ENCODE measurements around the gene ZNF771. TPM values are rescaled to one million over a fixed set of nuclear protein-coding genes. Genes with fewer than 3 reads are reported as not detected.

The ZNF771 gene
- polyA plus RNA-seq, 2 of the 4 experiments (the other 2 are of a cell fraction), result 5.7 to 7.2 TPM

DNA sequence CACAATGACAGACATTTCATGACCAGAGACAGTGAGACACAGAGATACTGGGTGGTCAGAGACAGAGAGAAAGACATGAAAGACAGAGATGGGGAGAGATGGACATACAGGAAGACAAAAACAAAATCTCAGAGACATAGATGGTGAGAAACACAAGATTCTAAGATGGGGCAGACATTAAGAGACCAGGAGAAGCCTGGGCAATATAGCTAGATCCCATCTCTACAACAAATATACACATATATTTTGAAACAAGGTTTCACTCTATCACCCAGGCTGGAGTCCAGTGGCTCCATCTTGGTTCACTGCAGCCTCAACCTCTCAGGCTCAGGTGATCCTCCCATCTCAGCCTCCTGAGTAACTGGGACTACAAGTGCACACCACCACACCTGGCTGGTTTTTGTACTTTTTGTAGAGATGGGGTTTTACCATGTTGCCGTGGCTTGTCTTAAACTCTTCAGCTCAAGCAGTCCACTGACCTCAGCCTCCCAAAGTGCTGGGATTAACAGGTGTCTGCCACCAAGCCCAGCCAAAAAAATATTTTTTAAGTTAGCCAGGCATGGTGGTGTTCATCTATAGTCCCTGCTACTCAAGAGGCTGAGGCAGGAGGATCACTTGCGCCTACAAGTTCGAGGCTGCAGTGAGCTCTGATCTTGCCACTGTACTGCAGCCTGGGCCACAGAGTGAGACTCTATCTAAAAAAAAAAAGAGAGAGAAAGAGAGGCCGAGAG is 27.2 kb upstream of the ZNF771 start:
- Histone ChIP-seq H3K4me1 (peaks cover 12% of the 10 kb centered on the region), H3K4me2 (no peak overlapping the region), H3K27ac (no peak overlapping the region), H3K9me3 (no peaks in the 10 kb centered on the region), H3K4me3 (no peak overlapping the region)
- CTCF ChIA-PET, result interaction anchor here (1.5 to 6.1 kb wide), 2 partner anchors 9 to 29 kb away, joined by 3 to 26 read pairs; no protein-coding TSS in a partner anchor
- no peak for DNase-seq (ENCODE audit: low read depth in 1 of 2, low spot score in 1 of 2)
- no peak for FAIRE-seq
- ATAC-seq, result no peak
- 90% methylated on average over 4 of the region's 4 CpGs for WGBS (ENCODE audit: missing lambda C conversion rate)
- TF ChIP-seq FOSL2 (IDR thresholded peaks at IDR 0.05) (no peak), FOSL2 (CRISPR knock-in tag; IDR thresholded peaks at IDR 0.05) (no peak), TFCP2L1 (CRISPR knock-in tag; IDR thresholded peaks at IDR 0.05) (no peak), EP300 (IDR thresholded peaks at IDR 0.05) (no peak)
- TF ChIP-seq, protein P1, sequence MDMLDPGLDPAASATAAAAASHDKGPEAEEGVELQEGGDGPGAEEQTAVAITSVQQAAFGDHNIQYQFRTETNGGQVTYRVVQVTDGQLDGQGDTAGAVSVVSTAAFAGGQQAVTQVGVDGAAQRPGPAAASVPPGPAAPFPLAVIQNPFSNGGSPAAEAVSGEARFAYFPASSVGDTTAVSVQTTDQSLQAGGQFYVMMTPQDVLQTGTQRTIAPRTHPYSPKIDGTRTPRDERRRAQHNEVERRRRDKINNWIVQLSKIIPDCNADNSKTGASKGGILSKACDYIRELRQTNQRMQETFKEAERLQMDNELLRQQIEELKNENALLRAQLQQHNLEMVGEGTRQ (IDR thresholded peaks at IDR 0.05), result no peak
- POLR2A ChIA-PET, result no interaction called here

DNA sequence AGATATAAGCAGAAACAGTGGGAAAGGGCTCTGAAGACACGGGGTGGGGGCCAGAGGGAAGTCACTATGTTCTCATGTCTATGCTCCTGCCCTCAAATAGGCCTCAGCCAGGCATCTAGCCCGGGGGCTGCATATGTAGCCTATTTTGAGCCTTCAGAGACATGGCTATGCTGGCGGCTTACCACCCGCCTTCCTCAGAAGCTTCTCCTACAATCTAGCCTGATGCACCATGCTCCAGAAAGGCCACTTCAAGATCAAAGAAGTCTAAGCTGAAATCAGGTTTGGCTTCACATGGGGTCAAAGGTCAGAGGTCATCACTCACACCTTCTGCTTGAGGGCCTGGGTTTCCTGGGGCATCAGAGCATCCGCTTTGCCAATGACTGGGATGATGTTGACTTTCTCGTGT is 26.6 kb upstream of the ZNF771 start:
- Histone ChIP-seq H3K4me1 (peaks cover 12% of the 10 kb centered on the region), H3K27ac (no peak overlapping the region), H3K9me3 (no peaks in the 10 kb centered on the region), H3K4me2 (no peak overlapping the region), H3K4me3 (no peak overlapping the region)
- no peak for TF ChIP-seq RCOR1 (IDR thresholded peaks at IDR 0.05; ENCODE audit: low read depth, low read length)
- no peak for TF ChIP-seq HOXA7 (CRISPR knock-in tag; IDR thresholded peaks at IDR 0.05)
- TF ChIP-seq ESRRA (IDR thresholded peaks at IDR 0.05; ENCODE audit: borderline replicate concordance, low read length), result no peak
- FAIRE-seq, result no peak
- POLR2A ChIA-PET, result no interaction called here
- 84% methylated on average over 6 of the region's 6 CpGs for WGBS (ENCODE audit: missing lambda C conversion rate)
- no peak for DNase-seq (ENCODE audit: low read depth in 1 of 2, low spot score in 1 of 2)
- CTCF ChIA-PET, result interaction anchor here (6.1 kb wide), 1 partner anchor 28 kb away, joined by 26 read pairs; no protein-coding TSS in a partner anchor
- no peak for ATAC-seq

DNA sequence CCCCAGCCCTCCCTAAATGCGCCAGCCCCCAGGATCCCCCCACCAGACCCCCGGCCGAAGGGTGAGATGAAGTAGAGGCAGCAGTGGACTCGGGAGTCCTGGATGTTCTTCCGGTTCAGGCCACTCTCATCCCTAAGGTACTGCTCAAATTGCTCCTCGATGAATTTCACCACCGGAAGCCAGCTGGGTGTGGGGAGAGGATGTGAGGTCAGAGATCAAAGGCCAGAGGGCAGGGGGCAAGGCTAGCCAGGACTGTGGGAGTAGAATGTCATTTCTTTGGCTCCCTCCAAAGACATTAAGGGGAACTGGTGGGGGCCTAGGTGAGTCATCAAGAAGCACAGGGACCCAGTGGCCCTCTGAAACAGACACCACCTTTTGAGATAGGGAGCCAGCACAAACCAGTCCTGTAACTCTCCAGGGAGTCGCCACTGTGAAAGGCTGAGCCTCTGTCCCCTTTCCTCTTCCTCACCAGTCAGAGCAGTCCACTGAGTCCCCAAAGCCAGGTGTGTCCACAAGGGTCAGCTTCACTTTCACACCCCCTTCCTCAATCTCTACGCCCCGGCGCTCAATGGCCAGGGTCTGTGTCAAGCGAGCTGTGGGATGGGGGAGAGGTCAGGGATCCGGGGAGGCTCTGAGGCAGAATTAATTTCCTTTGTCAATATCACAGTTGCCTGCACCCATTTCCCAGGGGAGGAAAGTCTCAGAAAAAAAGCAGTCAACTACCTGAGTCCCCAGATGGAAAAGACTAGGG is 25.9 kb upstream of the ZNF771 start:
- 88% methylated on average over 9 of the region's 13 CpGs for WGBS (ENCODE audit: missing lambda C conversion rate)
- Histone ChIP-seq H3K4me1 (peaks cover 12% of the 10 kb centered on the region), H3K9me3 (no peaks in the 10 kb centered on the region), H3K4me3 (no peak overlapping the region), H3K4me2 (no peak overlapping the region), H3K27ac (no peak overlapping the region)
- DNase-seq (ENCODE audit: low read depth in 1 of 2, low spot score in 1 of 2) (no peak), ATAC-seq (no peak), FAIRE-seq (no peak)
- ChIA-PET CTCF (interaction anchor here (1.5 to 6.1 kb wide), 3 partner anchors 12 to 28 kb away, joined by 3 to 26 read pairs (median 9); partner anchors contain the start of gene ZNF48), POLR2A (no interaction called here)
- TF ChIP-seq, protein P2, sequence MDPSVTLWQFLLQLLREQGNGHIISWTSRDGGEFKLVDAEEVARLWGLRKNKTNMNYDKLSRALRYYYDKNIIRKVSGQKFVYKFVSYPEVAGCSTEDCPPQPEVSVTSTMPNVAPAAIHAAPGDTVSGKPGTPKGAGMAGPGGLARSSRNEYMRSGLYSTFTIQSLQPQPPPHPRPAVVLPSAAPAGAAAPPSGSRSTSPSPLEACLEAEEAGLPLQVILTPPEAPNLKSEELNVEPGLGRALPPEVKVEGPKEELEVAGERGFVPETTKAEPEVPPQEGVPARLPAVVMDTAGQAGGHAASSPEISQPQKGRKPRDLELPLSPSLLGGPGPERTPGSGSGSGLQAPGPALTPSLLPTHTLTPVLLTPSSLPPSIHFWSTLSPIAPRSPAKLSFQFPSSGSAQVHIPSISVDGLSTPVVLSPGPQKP (IDR thresholded peaks at IDR 0.05; ENCODE audit: low read depth, low read length), result no peak
- TF ChIP-seq FOSL2 (IDR thresholded peaks at IDR 0.05) (no peak), FOSL2 (CRISPR knock-in tag; IDR thresholded peaks at IDR 0.05) (0 out of 2 replicates have a peak, but pooled peaks have one; percentile 11)

DNA sequence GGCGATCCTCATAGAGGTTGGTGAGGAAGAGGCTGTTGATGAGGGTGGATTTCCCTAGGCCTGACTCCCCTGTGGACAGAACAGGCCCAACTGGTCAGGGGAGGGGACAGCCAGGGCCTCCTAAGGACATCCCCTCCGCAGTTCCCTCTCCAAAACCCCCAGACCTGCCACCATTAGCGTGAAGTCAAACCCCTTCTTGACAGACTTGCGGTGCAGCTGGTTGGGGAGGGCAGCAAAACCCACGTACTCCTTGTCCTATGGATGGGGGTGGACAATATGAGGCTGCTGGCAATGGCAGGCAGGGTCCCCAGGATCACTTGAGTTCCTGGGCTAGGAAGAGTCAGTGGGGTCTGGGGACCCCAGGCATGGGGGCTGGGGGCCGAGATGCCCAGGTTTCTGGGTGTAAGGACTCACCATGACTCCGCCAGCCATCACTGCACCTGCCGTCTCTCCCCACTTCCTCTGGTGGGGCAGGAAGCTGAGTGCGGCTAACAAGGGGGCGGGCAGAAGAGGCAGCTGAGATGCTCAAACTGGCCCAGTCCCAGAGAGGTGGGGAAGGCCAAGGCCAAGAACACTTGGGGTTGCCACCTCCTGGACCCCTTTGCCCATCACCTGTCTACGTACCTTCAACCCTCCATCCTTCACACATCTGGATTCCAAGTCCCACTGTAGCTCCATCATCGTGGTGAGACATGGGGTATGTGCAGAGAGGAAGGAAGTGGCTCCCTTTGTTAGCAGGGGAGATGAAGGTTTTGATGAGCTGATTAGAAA is 25.1 kb upstream of the ZNF771 start, which contains the start of gene SEPTIN1:
SEPTIN1 (minus strand) TSS at position 451 of the 771 bp plus-strand sequence; CDS start at position 432, 19 bp downstream.
- ChIA-PET CTCF (interaction anchor here (1.0 to 6.1 kb wide), 5 partner anchors 11 to 247 kb away, joined by 3 to 26 read pairs (median 4); partner anchors contain the start of gene ZNF48), POLR2A (interaction anchor here (1.1 kb wide), 1 partner anchor 13 kb away, joined by 4 read pairs; the partner anchor contains the start of gene ZNF48)
- TF ChIP-seq HEYL (CRISPR knock-in tag; IDR thresholded peaks at IDR 0.05) (no peak), POLR2A (IDR thresholded peaks at IDR 0.05; ENCODE audit: low read length) (peak; percentile 20; the same call in 1 of the 2 replicates), EP300 (IDR thresholded peaks at IDR 0.05) (no peak)
- TF ChIP-seq, protein P3, sequence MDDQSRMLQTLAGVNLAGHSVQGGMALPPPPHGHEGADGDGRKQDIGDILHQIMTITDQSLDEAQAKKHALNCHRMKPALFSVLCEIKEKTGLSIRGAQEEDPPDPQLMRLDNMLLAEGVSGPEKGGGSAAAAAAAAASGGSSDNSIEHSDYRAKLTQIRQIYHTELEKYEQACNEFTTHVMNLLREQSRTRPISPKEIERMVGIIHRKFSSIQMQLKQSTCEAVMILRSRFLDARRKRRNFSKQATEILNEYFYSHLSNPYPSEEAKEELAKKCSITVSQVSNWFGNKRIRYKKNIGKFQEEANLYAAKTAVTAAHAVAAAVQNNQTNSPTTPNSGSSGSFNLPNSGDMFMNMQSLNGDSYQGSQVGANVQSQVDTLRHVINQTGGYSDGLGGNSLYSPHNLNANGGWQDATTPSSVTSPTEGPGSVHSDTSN (IDR thresholded peaks at IDR 0.05), result no peak

More for the DNA sequence above, 25.1 kb upstream of the ZNF771 start, which contains the start of gene SEPTIN1:
- H3K4me1 ChIP-seq, result peaks cover 7% of the 10 kb centered on the region
- no peaks in the 10 kb centered on the region for H3K9me3 ChIP-seq
- no peak within 1 kb of the TSS for H3K4me3 ChIP-seq
- DNase-seq (ENCODE audit: low read depth in 1 of 2, low spot score in 1 of 2) (no peak), FAIRE-seq (no peak), ATAC-seq (no peak)
- H3K4me2 ChIP-seq, result no peak within 1 kb of the TSS
- 78% methylated on average over 12 of the region's 12 CpGs for WGBS (ENCODE audit: missing lambda C conversion rate)
- H3K27ac ChIP-seq, result no peak within 1 kb of the TSS
